Measurements from ENCODE around the gene ATP2A1.
"Not testable (repeated sequence)": the region's sequence is repeated elsewhere in the genome, so short reads cannot be mapped to it uniquely, and the experiment has no call there.

ATP2A1 gene

GRCh38 chr16:28883221-28883996 is 5.1 kb downstream of the ATP2A1 start:
- DNase-seq: no peak

- DNase-seq: no peak
Observed at GRCh38 chr16:28884045-28884444, 5.8 kb downstream of the ATP2A1 start.

DNA sequence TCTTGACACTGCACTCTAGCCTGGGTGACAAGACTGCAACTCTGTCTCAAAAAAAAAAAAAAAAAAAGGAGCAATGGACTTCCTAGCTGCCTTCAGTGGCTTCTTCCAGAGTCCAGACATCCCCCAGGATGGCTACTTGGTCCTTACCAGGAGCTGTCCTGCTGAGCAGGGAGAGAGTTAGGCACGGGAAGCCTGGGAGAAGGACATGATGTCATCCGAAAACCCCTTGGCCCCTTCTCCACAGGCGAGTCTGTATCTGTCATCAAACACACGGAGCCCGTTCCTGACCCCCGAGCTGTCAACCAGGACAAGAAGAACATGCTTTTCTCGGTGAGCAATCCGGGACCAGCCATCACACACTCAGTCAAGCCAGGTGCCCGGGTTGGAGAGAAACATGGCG is 8.7 kb downstream of the ATP2A1 start:
- DNase-seq: no peak

DNA sequence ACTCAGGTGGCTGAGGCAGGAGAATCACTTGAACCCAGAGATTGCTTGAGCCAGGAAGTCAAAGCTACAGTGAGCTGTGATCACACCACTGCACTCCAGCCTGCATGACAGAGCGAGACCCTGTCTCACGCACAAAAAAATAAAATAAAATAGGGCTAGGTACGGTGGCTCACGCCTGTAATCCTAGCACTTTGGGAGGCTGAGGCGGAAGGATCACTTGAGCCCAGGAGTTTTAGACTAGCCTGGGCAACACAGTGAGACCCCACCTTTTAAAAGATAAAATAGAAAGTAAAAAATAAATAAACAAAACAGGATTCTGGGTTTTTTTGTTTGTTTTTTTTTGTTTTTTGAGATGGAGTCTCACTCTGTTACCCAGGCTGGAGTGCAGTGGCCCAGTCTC is 12.1 kb downstream of the ATP2A1 start:
- not testable (repeated sequence) for DNase-seq

- no peak for DNase-seq
Observed at GRCh38 chr16:28891964-28892890, 13.9 kb downstream of the ATP2A1 start.

GRCh38 chr16:28893291-28893690 is 15.0 kb downstream of the ATP2A1 start:
- no peak for DNase-seq

GRCh38 chr16:28895609-28896008 is 17.3 kb downstream of the ATP2A1 start:
- no peak for DNase-seq

DNA sequence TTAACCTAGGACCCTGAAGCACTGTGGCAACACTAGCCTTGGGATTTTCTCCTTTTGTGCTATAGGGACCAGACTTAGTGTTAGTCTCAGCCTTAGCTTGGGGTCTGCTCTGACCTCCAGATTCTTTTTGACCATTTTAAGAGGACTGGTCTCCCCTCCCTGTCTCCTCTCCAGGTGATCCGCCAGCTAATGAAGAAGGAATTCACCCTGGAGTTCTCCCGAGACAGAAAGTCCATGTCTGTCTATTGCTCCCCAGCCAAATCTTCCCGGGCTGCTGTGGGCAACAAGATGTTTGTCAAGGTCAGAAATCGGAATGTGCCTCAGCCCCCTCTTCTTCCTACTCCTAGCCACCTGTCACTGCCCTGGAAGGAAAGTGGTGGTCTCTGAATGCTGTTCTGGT is 19.5 kb downstream of the ATP2A1 start:
- DNase-seq: no peak

DNA sequence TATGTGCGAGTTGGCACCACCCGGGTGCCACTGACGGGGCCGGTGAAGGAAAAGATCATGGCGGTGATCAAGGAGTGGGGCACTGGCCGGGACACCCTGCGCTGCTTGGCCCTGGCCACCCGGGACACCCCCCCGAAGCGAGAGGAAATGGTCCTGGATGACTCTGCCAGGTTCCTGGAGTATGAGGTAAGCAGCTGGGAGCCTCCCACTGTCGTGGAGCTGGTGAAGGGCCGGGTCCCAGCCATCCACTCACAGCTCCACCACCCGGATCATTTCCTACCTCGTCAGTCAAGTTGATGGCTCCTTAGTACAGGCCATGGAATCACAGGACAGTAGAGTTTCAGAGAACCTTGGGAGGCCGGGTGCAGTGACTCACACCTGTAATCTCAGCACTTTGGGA is 20.0 kb downstream of the ATP2A1 start:
- DNase-seq: no peak

DNA sequence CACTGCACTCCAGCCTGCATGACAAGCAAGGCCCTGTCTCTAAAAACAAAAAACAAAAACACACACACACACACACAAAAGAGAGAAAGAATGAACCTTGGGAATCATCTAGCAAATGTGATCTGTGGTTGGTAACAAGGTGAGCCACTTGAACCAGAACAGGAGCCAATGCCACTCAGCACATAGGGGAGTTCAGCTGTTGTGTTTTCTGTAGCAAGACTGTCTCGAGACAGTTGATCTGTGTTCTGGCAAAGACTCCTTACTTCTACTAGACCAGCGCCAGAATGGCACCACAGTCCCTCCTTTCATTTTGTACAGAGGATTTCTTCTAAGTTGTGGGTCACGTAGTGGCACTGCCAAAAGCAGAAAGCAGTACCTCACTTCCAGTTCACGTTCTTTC is 20.7 kb downstream of the ATP2A1 start:
- DNase-seq: no peak

GRCh38 chr16:28899882-28900590 is 21.7 kb downstream of the ATP2A1 start:
- no peak for DNase-seq

- no peak for DNase-seq
Observed at GRCh38 chr16:28900601-28901000, 22.3 kb downstream of the ATP2A1 start.

- no peak for DNase-seq
Observed at GRCh38 chr16:28901862-28902261, 23.6 kb downstream of the ATP2A1 start.

- no peak for DNase-seq
Observed at GRCh38 chr16:28902909-28903308, 24.6 kb downstream of the ATP2A1 start.

DNA sequence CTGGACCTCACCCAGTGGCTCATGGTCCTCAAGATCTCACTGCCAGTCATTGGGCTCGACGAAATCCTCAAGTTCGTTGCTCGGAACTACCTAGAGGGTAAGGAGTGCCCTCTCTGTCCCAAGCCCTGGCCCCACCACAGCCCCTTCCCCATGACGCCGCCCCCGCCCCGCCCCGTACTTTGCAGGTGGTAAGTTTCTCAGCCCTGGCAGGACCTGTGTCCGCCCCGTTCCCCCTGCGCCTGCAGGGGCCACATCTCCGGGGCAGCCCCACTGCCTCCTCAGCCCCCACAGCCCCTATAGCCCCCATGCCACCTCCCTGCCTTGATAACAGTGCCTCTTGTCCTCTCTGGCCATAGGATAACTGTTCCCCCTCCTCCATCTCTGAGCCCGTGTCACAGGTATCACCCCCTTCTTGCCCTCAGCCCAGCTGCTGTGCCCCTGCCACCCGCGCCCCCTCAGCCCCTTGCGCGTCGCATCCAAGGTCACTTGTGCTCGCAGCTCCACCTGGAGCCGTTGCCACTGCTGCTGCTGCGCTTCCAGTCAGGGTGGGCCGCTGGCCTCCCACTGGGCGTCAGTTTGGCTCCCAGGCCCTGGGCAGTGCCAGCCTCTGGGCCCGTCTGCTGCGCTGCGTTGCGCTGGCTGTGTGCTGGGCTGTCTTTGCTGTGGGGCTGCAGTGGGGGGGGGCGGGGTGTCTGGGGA is 25.2 kb downstream of the ATP2A1 start:
- DNase-seq: no peak

DNA sequence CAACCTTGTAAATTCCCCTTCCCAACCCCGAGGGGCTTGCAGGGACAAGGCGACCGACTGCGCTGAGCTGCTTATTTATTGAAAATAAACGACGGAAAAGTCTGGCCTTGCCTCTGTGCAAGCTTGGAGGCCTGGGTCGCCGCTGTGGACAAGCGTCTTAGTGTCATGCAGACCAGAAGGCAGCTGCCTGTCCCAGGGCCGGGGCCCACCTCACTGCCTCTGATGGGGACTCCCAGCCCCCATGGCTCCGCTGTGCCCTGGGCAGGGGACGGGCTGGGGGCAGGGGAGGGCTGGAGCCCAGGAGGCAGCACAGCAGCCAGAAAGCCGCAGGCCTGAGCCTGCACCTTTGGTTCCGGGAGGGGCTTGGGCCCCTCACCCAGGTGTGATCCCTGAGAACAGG is 26.1 kb downstream of the ATP2A1 start:
- no peak for DNase-seq

- DNase-seq: no peak
Observed at GRCh38 chr16:28904828-28905227, 26.5 kb downstream of the ATP2A1 start.

- no peak for DNase-seq
Observed at GRCh38 chr16:28905229-28905754, 27.0 kb downstream of the ATP2A1 start.

DNA sequence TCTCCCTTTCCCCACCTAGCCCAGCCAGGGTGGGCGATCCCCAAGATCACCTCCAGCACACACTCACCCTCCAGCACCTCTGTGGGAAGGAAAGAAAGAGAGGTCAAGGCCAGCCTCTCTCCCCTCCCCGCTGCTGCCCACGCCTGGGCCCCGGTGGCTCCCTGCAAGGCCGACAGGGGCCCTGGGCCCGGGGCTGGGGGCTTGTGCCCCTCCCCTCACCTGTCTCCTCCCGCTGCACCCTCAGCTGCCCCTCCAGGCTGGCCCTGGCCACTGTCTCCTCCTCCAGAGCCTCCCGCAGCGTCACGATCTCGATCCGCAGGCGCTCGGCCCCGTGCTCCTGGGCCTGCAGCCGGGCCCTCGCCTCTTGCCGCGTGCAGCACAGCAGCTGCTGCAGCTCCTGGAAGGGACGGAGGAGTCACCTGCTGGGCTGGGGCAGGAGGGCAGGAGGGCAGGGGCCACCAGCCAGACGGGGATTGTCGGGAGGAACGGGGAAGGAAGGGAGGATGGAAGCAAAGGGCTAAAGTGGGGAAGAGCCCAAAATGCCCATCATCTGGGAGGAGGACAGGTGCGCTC is 27.6 kb downstream of the ATP2A1 start:
- no peak for DNase-seq

- DNase-seq: no peak
Observed at GRCh38 chr16:28910086-28911031, 32.1 kb downstream of the ATP2A1 start.

DNA sequence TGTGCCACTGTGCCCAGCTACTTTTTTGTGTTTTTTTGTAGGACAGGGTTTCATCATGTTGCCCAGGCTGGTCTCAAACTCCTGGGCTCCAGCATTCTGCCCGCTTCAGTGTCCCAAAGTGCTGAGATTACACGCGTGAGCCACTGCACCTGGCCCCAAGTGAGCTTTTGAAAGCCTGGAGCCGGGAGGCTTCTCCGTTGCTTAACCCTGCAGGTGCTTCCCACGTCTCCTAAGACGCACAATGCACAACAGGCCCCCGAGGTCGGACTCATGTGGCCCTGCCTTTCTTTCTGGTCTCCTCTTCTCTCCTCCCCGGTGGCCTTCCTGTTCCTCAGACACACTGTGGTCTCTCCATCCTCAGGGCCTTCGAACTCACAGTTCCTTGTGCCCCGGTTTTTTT is 34.3 kb downstream of the ATP2A1 start:
- DNase-seq: no peak

All from CD4-positive, alpha-beta T cell treated with Interleukin-10 for 1 hour (primary cell).